ENCODE results near the gene ZNF425. TPM values are rescaled to one million over a fixed set of nuclear protein-coding genes. Genes with fewer than 3 reads are reported as not detected.
A peak's percentile ranks its signal among the peaks of the same experiment; 100 is the strongest.

ZNF425 gene
- total and polyA plus RNA-seq, 2 experiments from 2014 or later = 4.3 to 5.0 TPM

GRCh38 chr7:149136118-149136517 lies 10.0 kb upstream of the ZNF425 start:
- peak overlapping the region; percentile 63 for H3K27ac ChIP-seq (ENCODE audit: low read depth)
- H4K20me1 ChIP-seq (replicated peaks; ENCODE audit: insufficient read depth) = no peaks in the 10 kb centered on the region
- H3F3A ChIP-seq (replicated peaks; ENCODE audit: low read depth) = 0 out of 2 replicates have a peak, but pooled peaks cover 10% of the 10 kb centered on the region
- no peak overlapping the region for H2AFZ ChIP-seq
- H3K4me3 ChIP-seq = no peak overlapping the region
- H3K4me1 ChIP-seq (ENCODE audit: insufficient read depth) = peaks cover 11% of the 10 kb centered on the region
- Mint-ChIP-seq H3K4me3 (no peak overlapping the region), H3K27me3 (ENCODE audit: insufficient read depth, low read depth, poor library complexity) (peaks cover 5% of the 10 kb centered on the region), H3K36me3 (ENCODE audit: low read depth) (peaks cover 43% of the 10 kb centered on the region), H3K9me3 (peaks cover 4% of the 10 kb centered on the region), H3K4me1 (0 out of 3 replicates have a peak, but pooled peaks cover 3% of the 10 kb centered on the region), H3K27ac (no peak overlapping the region)
- ATAC-seq = peak; percentile 62
- H3K27me3 ChIP-seq (ENCODE audit: insufficient read depth) = no peaks in the 10 kb centered on the region
- TF ChIP-seq CREB1 (CRISPR knock-in tag; IDR thresholded peaks at IDR 0.05; ENCODE audit: low read depth) (no peak), CTCF (conservative IDR thresholded peaks at IDR 0.05; ENCODE audit: low read depth in 2 of 2) (peak in 1 of 2 experiments; percentile 56; a peak in 2 of 4 replicates)
- peaks cover 4% of the 10 kb centered on the region for H3K36me3 ChIP-seq (ENCODE audit: insufficient read depth)
- no peak overlapping the region for H3K4me2 ChIP-seq
- no peaks in the 10 kb centered on the region for H3K9me2 ChIP-seq (ENCODE audit: insufficient read depth)
- DNase-seq (ENCODE audit: low spot score) = peak; percentile 35
- H3K79me2 ChIP-seq (replicated peaks; ENCODE audit: insufficient read depth) = no peaks in the 10 kb centered on the region

- Mint-ChIP-seq H3K27me3 (ENCODE audit: insufficient read depth, low read depth, poor library complexity) (peaks cover 9% of the 10 kb centered on the region), H3K4me1 (peaks cover 6% of the 10 kb centered on the region)
- ATAC-seq = no peak
Measured at GRCh38 chr7:149133028-149133710, 7.0 kb upstream of the ZNF425 start.

More at GRCh38 chr7:149133028-149133710, 7.0 kb upstream of the ZNF425 start:
- TF ChIP-seq NANOG (IDR thresholded peaks at IDR 0.05; ENCODE audit: borderline replicate concordance) (no peak), STAT1 (IDR thresholded peaks at IDR 0.05; ENCODE audit: unreplicated experiment) (no peak), EZH2phosphoT487 (IDR thresholded peaks at IDR 0.05; ENCODE audit: unreplicated experiment) (no peak), ZNF114 (CRISPR knock-in tag; IDR thresholded peaks at IDR 0.05) (no peak), CREB1 (CRISPR knock-in tag; IDR thresholded peaks at IDR 0.05; ENCODE audit: low read depth) (no peak), CTCF (conservative IDR thresholded peaks at IDR 0.05; ENCODE audit: low read depth in 2 of 2) (no peak), EZH2 (IDR thresholded peaks at IDR 0.05; ENCODE audit: low read depth, unreplicated experiment) (no peak), JUNB (IDR thresholded peaks at IDR 0.05; ENCODE audit: unreplicated experiment) (no peak), ZNF331 (CRISPR knock-in tag; IDR thresholded peaks at IDR 0.05; ENCODE audit: low read depth) (no peak), POLR2AphosphoS5 (IDR thresholded peaks at IDR 0.05; ENCODE audit: low read depth) (no peak), ETS1 (IDR thresholded peaks at IDR 0.05) (no peak)
- Histone ChIP-seq H3K27ac (ENCODE audit: low read depth) (0 out of 2 replicates have a peak overlapping the region, but pooled peaks have one; percentile 14), H3K4me2 (no peak overlapping the region), H3K9me2 (ENCODE audit: insufficient read depth) (no peaks in the 10 kb centered on the region), H3K36me3 (ENCODE audit: insufficient read depth) (peaks cover 21% of the 10 kb centered on the region), H3K27me3 (ENCODE audit: insufficient read depth) (no peaks in the 10 kb centered on the region), H3F3A (replicated peaks; ENCODE audit: low read depth) (peaks cover 20% of the 10 kb centered on the region; the same call in 1 of the 2 replicates), H3K79me2 (replicated peaks; ENCODE audit: insufficient read depth) (peaks cover 10% of the 10 kb centered on the region), H2AFZ (no peak overlapping the region), H3K4me1 (ENCODE audit: insufficient read depth) (peaks cover 14% of the 10 kb centered on the region), H3K4me3 (no peak overlapping the region), H4K20me1 (replicated peaks; ENCODE audit: insufficient read depth) (no peaks in the 10 kb centered on the region)
- Mint-ChIP-seq H3K9me3 (peaks cover 19% of the 10 kb centered on the region), H3K36me3 (ENCODE audit: low read depth) (peaks cover 72% of the 10 kb centered on the region), H3K4me3 (no peak overlapping the region), H3K27ac (no peak overlapping the region)
- no peak for DNase-seq (ENCODE audit: low spot score)

Data from GM23338 (cell line).